ENCODE data around the gene EBPL.

EBPL gene

DNA sequence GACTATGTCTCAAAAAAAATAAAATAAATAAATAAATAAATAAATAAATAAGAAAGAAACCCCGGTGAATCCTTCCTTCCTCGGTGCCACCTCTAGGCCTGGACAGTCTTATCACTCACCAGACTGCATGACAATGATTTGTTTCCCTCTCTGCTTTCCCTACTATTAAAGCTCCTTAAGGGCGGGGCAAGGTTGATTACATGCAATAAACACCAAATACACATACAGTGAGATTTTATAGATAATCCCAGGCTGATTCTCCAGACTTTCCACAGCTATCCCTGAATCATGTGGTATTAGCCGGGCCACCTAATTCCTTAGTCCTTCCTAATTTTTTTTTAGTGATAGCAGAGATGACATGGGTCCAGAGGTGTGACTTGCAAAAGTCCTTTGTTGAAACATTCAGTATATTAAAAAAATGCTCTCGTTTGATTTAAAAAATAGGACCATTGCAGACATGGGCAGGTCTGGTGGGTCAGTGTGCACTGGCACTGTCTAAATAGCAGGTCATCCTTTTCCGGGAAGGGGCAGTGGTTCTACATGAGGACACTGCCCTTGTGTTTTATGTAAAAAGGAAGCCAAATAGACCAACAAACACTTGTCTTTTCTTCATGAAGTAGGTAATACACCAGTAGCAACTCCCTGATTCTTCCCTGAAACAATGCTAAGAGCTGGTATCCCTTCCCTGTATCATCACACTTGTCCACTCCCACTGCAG lies 14.5 kb downstream of the EBPL start:
- DNase-seq (ENCODE audit: low read depth in 2 of 2) = no peak

DNA sequence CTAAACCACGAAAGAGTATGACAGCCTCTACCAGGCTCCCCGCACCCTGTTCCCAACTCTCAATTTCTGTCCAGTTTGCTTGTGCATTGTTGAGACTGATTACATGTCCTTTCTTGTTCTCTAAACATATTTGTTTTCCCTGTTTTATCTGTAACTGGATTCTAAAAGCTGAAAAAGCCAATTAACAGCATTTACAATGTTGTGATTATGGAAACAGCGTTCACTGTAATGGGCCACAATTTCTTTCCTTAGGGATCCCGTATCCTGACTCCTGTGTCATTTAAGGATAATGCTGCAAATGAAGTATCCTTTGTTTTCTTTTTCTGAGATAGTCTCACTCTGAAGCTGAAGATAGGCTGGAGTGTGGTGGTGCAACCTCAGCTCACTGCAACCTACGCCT lies 20.5 kb downstream of the EBPL start:
- DNase-seq (ENCODE audit: low read depth in 2 of 2) = no peak

DNA sequence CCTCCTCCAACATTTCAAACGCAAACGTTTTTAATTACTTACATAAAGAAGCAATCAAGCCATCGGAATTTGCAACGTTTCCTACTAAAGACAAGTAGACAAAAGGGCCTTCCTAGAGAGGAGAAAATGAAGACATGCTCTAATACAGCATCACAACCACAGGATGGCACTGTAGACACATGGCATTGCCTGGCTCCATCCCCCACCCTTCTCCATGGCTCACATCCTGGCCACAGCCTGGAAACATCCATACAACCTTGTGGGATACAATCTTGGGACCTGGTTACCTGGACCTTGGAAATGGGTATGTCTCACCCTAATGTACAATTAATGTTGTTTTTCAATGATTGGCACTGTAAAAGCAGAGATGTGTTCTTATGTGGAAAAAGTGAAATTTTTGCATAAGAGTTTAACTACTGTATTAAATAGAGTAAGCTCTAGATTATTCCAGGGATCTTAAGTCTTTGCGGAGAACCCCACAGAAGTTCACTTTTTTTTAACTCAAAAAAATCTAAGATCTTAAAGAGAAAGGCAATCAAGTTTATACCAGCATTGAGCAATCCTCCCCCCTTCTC lies 21.5 kb downstream of the EBPL start:
- DNase-seq (ENCODE audit: low read depth in 2 of 2) = no peak

DNA sequence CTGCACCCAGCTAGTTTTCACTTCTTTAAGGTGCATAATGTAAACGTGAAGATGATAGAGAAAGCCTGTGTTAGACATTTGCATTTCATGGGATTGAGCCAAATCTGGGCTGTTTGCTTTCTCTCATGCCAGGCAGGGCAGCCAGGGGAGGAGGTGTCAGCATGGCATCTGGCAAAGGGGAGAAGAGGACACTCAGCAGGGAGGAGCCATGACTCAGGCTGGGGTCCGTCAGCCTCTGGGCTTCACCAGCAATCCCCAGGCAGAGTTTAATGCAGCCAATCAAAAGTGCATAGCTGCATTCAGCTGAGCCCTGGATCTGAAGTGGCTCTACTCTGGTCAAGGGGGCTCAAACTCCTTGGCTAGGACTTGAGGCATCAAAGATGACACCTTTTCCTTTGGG lies 23.5 kb downstream of the EBPL start:
- no peak for DNase-seq (ENCODE audit: low read depth in 2 of 2)

DNA sequence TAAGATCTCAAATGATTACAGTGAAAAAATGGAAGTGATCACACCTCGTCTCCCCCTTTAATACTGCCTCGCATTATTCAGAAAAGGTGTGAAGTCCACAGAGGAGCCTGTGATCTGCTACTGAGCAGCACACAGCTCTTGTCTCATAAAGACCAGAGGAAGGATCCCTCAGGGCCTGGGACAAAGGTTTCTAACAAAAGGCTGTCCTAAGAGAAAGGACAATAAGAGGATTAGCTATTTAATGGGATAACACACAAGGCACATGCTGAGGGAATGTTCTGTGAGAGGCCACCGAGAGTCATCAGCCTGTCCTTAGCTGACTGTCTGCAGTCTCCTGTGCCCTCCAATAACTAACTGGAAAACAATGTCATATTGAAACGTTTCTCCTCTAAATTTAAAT lies 26.7 kb downstream of the EBPL start:
- no peak for DNase-seq (ENCODE audit: low read depth in 2 of 2)

DNA sequence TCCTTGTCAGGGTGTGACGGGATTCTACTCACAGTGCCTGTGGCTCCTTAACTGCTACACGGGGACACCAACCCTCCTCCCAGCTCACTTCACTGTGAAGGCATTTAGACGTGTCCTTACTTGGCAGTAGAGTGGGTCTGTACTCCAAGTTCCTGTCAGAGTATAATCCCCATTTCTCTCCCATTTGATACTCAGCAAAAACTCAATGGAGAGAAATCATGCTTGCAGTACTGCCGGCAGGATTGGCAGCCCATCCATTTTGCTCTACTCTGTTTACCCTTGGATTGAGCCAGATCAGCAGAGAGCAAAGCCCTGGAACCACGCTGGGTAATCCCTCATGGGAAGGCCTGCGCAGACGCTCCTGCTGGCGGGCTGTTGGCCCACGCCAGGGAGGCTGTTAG lies 34.0 kb downstream of the EBPL start:
- no peak for DNase-seq (ENCODE audit: low read depth in 2 of 2)

DNA sequence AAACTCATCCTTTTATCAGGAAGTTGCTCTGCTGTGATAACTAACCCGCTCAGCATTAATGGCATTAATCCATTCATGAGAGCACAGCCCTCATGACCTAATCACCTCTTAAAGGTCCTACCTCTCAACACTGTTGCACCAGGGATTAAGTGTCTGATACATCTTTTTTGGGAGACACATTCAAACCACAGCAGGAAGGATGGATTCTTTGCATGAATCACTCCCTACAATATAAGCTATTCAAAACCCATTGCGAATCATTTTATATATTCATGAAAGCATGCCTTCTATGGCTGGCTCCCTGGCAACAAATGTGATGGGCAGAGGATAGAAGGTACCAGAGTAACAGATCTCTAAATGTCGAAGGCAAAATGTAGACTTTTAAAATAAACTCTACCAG lies 35.4 kb downstream of the EBPL start:
- no peak for DNase-seq (ENCODE audit: low read depth in 2 of 2)

DNA sequence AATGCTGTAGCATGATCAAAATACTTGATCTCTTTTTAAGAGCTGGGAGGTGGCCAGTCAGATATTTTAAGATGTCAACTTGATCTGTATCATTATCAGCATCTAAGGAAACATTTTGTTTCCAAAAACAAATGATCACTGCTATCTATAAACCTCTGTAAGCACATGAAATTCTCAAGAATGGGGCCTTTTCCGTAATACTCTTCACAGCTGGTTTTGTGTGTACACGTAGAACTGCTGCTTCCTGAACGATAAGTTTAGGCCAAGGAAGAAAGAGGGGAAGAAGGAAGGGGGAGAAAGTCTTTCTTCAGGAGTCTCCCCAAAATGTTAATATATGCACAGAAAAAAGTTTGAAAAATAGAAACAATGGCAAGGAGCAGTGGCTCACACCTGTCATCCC lies 37.3 kb downstream of the EBPL start:
- no peak for DNase-seq (ENCODE audit: low read depth in 2 of 2)

DNA sequence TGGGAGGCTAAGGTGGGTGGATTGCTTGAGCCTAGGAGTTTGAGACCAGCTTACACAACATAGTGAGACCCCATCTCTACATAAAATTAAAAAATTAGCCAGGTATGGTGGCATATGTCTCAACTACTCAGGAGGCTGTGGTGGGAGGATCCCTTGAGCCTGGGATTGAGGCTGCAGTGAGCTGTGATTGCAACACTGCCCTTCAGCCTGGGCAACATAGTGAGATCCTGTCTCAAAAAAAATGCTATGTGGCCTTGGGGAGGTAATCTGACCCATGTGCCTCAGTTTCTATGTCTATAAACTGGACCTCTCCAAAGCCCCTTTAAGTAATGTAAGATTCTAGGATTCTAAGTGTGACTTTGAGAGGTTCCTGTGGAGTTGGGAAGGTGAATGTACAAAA lies 37.8 kb downstream of the EBPL start:
- DNase-seq (ENCODE audit: low read depth in 2 of 2) = no peak

DNA sequence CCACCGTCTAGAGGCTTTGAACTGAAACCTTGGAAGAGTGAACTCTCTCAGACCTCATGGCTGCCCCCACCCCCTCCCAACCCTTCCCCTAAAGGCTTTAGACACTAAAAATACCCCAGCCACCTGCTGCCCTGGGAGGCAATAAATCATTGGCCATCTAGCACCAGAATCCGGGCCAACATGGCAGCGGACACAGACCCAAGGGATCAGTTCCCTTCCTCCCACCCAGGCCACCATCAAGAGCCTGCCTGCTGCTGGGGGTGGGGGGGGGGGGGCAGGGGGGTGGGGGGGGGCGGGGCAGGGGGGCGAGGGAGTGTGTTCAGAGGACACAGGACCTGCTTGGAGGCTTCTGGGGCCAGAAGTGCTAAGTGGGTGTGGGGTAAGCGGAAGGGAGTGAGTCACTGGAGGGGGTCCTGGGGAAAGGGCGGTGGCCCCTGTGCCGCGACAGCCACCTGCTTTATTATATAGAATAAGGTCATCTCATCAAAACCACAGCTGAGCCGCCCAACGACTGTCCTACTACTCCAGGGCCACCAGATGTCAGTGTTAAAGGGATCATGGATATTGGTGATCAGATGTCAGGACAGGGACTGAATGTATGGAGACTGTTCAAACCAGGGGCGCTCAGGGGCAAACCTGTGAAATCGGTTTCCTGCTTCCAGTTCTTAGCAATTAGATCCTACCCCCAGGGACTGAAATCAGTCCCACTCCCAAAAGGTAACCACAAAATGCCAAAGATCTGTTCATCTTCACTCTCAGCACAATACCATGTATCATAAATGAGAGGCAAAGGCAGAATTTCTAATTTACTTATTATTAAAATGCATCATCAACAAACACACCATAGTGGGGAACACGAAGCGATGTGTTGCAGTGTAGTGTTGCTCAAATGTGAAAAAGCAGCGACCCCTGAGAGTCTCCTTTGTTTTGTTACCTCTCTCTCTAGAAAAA lies 38.7 kb downstream of the EBPL start:
- DNase-seq (ENCODE audit: low read depth in 2 of 2) = no peak

DNA sequence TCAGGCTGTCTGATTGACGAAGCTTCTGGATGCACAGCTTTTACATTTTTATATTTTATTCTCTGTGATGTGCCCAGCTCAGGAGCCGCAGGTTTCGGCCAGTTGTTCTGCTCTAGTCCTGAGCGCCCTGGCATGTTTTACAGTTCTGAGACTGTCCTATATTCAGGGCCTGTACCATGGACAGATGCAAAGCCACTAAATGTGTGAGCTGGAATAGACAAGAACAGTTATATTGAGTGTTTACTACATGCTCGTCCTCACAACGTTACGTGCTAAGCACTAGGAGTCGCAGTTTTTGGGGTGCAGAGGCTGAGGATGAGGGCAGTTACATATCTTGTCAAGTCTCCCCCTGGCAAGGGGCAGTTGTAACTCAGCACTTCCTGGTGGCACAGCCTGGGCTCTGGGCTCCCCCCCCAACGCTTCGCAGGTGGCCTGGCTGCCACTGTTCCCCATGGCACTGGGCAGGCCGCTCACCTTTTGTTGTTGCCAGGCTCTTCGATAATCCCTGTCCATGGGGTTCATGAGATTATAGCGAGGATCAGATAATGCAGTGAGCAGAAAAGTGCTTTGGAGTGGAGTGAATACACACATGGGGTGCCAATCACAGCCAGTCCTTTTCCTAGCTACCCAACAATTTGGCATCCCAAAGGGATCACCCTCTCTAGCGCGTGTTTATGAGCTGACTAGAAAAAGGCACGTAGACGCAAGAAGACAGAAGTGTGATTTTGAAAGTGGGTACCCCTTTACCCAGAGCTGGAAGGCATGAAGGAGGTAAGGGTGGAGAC lies 39.5 kb downstream of the EBPL start:
- no peak for DNase-seq (ENCODE audit: low read depth in 2 of 2)

DNA sequence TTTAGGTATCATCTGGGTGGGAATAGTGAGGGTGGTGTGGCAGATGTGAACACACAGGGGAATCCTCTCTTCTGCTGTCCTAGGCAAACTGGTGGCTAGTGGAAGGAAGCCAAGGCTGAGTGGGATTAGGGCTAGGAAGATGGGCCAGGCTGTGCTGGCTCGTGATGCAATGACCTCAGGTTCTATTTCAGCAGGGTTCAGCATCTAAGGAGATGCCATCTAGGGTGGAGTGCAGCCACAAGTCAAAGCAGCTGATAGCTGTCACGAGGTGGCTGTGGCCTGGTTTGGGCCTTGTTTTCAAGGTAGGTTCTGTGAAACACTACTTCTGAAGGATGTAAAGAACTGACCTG lies 41.3 kb downstream of the EBPL start:
- DNase-seq (ENCODE audit: low read depth in 2 of 2) = no peak

DNA sequence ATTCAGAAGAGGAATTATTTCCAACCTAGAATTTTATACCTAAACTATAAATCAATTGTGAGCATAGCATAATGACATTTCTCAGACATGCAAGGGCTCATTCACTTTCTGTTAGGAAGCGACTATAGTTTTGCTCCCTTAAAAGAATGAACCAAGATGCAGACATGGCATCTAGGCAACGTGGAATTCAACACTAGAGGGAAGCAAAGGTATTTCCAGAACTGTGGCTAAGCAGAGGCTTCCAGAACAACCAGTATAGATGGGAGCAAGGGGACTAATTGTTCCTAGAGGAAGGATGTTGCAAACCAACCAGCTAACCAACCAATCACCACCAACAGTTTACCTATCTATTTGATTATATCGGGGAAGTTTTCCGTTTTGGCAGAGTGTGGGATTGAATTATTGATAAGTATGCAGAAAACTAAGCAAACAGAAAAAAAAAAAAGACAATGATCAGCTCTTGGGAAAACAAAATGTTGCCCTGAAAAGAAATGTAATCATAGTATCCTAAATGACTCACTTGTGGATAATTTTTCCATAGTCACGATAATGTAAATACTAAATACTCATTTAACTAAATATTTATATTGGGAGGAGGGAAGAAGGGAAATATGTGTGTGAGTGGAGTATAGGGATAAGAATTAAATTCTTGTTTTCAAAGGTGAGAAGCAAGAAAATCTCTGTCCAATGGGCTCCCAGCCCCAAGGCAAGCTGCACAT lies 41.9 kb downstream of the EBPL start:
- no peak for DNase-seq (ENCODE audit: low read depth in 2 of 2)

DNA sequence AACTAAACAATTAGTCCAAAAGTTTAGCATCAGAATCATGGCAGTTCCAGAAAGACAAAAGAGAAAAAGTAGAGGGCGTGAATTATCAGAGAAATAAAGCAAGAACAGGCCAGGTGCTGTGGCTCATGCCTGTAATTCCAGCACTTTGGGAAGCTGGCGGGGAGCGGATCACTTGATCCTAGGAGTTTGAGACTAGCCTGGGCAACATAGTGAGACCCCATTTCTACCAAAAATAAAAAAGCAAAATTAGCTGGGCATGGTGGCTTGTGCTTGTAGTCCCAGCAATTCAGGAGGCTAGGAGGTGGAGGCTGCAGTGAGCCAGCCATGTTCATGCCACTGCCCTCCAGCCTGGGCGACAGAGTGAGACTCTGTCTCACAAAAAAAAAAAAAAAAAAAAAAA lies 44.6 kb downstream of the EBPL start:
- DNase-seq (ENCODE audit: low read depth in 2 of 2) = no peak

DNA sequence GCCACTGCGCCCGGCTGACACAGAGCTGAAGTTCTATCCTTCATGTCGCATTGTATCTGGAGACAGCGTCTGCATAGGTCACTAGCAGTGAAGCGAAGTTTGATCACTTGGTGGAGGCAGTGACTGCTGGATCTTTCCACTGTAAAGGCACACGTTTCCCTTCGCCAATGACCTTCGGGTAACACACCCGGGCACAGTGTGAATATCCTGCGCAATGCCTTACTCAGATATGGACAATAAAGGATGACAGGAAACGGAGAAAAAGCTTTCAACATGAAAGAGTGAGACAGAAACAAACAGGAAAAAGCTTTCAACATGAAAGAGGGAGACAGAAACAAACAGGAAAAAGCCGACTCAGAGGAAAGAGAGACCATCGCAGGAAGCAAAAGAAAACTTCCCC lies 45.8 kb downstream of the EBPL start:
- no peak for DNase-seq (ENCODE audit: low read depth in 2 of 2)

DNA sequence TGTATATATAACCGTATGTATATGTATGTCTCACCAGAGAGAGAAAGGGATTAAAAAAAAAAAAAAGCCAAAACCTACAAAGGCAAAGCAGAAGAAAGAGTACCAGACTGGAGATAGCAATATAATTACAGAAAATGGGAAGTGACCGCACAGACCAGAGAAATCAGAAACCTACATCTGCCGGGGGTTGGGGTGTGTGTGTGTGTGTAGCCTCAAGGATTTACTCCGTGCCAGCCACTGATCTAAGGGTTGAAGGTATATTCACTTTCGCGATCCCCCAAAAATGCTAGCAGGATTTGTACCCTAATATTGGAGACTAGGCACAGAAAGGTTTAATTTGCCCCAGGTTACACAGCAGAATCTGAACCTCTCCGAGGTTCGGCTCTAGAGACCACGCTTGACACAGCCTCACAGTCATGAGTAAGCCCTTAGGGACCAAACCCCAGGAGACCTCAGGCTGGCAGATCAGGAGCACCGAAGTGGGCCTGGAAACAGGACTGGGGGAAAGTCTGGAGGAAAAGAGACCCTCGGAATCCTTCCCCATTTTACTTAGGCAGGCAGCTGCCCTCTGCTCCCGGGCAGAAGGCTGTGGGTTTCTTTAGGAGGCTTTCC lies 48.1 kb downstream of the EBPL start:
- DNase-seq (ENCODE audit: low read depth in 2 of 2) = no peak

DNA sequence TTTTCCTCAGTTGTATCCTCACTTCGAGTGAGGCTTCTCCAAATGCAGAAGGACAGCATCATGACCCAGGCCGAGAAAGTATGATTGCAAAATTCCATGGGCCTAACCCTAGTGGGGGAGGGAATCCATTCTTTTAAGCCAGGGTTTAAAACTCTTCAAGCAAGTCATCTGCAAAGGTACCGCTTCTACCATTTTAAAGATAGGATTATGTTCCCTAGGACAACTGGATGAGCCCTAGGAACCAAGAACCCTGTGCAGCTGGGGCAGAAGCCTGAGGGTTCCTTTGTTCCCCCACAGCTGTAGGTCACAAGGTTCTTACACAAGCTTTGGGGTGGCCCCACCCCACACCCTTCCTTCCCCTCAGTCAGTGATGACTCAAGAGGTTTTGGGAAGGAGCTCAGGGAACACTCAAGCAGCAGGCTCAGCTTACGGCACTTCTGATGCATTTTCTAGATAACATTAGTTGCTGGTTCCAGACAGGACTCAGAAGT lies 49.4 kb downstream of the EBPL start:
- no peak for DNase-seq (ENCODE audit: low read depth in 2 of 2)

DNA sequence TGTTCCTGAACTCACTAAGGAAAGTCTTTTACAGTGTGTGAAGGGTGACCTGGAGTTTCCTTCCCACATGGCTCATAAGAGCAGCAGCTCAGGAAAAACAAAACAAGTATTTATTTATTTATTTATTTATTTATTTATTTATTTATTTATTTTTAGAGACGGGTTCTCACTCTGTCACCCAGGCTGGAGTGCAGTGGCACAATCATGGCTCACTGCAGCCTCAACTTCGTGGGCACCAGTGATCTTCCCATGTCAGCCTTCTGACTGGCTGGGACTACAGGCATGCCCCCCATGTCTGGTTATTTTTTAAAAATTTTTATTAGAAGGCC lies 52.6 kb downstream of the EBPL start:
- no peak for DNase-seq (ENCODE audit: low read depth in 2 of 2)

DNA sequence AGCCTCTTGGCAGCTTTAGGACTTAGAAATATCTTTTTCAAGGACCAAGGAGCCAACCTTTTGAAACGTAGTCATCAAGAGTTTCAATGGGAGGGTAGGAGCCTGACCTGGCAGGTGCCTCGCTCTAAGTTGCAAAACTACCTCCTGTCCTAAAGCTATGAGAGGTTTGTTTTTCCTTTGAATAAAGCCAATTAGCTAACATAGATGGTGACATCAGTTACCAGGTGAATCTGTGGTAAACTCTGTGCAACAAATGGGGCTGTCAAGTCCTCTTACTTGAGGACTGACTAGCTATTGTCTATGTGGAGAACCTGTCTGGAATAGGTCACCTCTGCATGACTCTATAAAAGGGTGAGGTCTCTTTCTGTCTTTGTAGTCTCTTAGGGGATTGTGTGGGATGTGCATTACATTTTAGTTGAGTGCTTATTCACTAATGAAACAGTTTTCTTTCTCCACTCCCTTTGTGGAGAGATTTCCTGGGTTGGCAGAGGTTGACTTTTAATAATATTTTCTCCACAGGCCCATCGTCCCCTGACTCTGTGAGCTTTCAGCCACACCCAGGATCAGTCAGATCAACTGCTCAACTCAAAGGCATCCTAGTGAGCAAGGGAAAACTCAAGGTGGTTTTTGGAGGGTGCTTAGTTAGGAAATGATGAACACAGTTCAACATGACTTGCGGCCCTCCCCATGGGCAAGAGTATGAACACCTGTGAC lies 53.1 kb downstream of the EBPL start:
- no peak for DNase-seq (ENCODE audit: low read depth in 2 of 2)

DNA sequence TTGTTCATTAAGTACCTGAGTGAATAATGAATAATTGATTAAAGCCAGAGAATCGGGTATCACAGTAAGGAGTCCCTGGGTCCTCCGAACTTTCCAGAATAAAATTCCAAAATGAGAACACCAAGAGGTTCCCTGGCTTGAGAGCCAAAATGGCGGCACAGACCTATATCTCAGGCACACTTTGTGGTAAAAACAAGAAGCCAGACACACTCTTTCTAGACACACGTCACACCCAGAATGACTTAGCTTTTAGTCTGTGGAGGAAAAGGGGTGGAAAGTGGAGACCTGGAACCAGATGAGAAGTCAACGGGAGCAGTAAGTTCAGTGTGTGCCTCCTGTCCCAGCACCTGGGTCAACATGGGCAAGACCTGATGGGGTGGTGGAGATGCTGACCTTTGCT lies 54.6 kb downstream of the EBPL start:
- no peak for DNase-seq (ENCODE audit: low read depth in 2 of 2)
